Right kidney (tissue), 1 donor: ENCODE measurements around the gene CXCR6.

ENCODE experiments used
- DNase-seq: peaks from one replicate; pipeline ENCODE4 v3.0.0-alpha.2; 2016

CXCR6 gene

DNA sequence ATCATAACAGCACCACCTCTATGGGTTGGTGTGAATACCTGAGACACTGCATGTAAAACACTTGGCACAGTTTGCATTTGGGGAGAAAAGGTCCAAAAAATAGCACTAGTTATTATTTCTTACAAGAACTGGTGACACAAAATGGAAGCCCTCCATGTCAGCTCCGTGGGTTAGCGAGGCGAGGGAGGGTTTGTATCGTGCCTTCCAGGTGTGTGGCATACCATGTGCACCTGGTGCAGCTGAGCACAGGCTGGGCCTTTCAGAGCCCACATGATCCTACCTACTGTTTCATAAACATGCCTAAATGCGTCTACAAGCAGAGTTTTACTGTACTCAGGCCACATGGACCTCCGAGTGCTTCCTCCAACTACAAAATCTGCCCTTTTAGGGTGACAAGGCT is 5.6 kb downstream of the CXCR6 start:
- no peak for DNase-seq

DNA sequence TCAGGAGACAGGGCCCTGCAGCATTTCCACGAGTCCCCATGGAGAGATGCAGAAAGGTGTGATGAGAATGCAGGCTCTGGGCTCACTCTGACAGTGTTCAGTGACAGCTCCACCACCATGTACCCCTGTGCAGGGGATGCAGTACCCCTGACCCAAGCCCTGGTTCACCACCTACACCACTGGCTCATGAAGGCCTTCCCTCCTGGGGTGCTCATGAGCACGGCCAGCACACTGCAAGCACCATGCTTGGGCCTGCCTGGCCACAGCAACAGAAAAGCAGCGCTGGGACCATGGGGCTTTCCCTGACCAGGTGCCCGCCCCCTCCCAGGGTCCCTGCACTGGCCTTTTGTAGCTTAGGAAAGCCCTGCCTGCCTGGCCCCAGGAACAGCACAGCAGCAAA is 6.2 kb downstream of the CXCR6 start:
- no peak for DNase-seq

- no peak for DNase-seq
These were observed 6.9 kb downstream of the CXCR6 start for GRCh38 chr3:45950131-45950530.

DNA sequence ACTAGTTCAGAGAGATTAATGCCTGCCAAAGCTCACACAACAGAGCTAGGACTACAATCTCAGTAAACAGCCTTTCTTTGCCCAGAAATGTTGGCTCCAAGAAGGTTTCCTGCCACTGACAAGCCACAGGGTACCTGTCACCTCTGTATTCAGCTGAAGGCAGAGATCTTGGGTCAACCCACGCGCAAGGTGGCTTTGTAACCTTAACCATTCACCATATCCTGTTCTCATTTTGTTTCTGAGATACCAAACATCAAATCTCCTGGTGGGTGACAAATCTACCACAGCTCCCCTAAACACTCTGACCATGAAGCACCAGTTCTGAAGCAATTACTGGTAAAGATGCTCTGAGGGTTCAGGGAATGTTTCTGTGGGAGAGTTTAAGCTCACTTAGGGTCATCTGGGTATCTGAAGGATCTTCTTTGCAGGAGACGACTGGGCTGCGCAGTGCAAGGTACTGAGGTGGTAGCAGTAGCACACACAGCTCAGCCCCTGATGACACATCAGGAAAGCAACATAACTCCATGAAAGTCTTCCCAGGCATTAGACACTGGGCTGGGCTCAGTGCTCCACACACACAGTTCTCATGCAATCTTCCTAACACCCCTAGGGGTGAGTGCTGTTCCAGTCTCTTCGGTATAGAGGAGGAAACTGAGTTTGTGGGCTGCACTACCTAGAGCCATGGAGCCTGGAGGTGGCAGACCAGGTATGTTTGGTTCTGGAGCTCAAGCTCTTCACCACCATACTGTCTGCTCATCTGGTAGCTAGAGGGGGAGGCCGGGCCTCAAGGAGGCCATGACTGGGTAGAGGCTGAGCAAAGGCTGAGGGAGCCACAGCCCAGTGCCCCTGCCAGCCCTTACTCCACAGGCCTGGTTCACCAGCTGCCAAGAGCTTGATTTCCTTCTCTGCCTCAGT is 7.7 kb downstream of the CXCR6 start:
- DNase-seq: no peak

DNA sequence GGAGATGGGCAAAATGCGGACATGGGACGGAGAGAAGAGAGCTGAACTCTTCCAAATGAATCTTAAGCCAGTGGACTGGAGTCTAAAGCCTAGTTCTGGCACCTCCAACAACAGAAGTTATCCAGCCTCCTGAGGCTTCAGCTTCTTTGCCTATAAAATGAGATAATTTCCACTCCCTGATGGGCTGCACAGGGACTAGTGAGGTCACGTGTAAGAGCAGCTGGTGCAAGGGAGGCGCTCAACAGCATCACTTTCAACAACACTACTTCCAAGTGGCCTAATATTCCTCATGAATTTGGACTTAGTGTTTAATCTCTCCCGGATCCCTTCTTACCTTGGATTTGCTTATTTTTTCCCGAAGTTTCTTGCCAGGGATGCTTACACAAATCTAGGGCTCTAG is 8.7 kb downstream of the CXCR6 start:
- no peak for DNase-seq

DNA sequence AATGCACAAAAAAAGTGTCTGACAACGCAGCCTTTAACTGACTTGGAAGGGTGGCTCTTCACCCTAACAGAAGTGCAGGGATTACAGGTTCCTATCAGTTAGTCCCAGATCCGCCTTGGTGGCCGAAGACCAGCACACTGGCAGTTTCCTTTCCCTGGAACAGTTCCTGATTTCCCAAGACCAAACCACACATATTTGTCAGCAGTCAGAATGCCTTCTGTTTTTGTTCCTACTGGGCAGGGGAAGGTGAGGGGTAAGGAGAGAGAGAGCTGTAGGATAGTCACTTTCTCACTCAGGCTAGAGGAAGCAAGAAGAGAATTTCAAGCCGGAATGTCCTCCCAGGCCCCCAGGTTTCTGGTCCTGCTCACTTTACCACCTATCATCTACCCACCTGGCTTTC is 9.2 kb downstream of the CXCR6 start:
- DNase-seq: no peak

- no peak for DNase-seq
These were observed 10.3 kb downstream of the CXCR6 start for GRCh38 chr3:45953536-45953935.

GRCh38 chr3:45954306-45954705 is 11.0 kb downstream of the CXCR6 start:
- no peak for DNase-seq

DNA sequence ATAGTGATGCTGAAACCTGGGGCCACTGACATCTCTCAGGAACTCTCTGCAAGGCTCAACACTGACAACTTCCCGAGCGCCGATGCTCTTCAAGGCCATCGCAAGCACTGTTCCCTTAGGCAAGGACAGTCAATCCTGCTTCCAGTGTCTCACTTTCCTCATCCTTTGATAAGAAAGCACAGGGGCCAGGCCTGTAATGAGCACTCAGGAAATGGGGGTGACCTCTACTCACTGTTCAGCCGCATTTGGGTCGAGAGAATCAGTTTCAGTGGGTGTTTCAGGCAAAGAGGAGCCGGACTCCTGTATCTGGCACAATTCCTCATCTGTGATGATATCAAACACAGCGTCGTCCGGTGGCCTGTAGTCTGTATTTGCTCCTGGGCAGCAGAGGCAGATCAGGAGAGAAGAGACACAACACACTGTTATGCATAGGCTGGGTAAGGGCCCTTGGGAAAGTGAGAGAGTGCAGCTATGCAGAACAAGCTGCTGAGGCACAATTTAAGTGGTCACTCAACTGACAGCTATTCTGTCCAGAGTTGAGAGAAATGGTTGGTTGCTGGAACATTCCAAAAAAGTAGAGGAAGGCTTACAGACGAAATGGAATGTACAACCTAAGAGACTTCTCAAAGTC is 11.9 kb downstream of the CXCR6 start:
- no peak for DNase-seq

DNA sequence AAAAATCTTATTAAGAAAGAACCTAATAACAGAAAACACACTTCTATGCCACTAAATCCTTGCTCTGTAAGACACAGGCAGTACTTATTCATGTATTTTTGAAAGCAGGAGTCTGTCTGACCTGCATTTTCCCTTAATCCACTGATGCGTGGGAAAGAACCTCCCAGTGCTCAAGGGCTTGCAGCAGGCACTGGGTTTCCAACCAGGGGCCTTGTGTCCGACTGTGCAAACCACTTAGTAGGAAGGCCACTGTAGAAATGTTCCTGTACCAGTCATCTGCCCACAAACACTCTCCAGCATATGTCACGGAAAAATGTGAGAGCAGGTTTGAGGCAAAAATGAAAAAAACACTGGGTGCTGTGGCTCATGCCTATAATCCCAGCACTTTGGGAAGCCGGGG is 12.4 kb downstream of the CXCR6 start:
- DNase-seq: no peak

DNA sequence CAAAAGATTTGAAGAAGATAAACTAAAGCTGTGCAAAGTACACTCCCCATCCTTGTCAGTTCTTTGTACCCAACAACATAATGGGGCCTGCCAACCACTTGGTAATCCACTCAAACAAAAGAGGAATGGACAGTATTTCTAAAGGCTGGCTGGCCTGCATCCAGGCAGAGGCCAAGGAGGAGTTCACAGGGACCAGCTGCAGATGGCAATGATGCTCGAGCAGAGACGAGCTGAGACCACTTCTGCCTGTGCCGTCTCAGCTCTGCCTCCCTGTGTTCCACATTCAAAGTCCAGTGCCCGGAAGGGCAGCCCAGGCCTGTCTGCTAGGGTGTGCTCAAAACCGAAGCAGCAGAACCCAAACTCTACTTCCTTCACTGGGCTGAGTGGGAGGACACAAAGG is 14.3 kb downstream of the CXCR6 start:
- DNase-seq: no peak

DNA sequence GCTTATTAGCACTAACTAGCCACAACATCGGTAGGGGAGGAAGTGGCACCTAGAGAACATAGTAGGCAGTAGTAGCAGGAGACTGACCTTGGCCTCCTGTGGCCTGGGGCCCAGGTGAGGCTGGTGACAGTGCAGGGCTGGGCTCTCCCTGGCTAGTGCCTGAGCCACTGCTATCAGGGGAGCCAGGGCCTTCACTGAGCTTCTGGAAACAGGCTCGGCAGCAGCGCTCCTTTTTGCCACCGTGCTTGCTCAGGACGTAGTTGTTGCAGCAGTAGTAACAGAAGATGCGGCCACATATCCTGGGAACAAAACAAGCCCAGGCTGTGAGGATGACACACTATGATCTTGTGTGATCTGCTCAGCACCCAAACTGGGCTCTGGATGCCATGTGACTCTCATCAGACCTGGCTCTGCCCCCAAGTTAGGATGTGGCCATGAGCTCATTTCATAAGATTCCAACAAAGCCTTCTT is 15.1 kb downstream of the CXCR6 start:
- no peak for DNase-seq

DNA sequence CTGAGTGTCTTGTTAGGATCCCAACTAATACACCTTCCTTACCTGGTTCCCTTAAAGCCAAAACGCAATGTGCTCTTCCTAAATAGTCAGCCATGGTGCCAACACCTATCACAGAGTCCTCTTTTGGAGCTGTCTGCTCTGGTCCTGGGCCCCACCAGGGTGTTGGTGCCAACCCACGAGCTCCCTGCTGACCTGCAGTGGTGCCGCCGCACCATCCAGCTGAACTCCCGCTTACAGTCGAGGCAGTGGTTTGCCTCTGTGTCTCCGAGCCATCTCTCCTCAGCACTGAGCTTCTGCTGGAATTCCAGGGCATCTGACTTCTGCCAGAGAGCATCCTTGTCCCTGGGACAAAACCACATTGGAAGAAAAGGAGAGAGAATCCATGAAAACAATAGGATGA is 15.9 kb downstream of the CXCR6 start:
- no peak for DNase-seq

- DNase-seq: no peak
These were observed 17.0 kb downstream of the CXCR6 start for GRCh38 chr3:45960289-45960688.

DNA sequence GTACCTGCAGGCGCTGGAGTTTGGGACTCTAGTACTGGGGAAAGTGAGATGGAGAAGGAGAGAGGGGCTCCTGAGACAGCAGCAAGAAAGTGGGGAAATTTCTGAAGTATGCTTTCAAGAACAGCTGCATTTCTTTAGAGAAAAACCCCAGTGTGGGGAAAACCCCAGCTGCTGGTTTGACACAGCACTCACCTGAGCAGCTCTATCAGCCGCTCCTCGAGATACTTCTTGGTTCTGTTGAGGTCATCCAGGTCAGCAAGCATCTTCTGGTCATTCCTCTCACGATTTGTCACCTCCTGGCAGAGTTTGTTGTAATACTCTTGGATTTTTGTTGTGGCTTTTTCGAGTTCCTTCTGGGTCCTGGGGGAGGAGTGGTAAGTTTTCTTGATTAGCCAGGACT is 18.8 kb downstream of the CXCR6 start:
- DNase-seq: no peak

- no peak for DNase-seq
These were observed 20.9 kb downstream of the CXCR6 start for GRCh38 chr3:45964139-45964538.

- no peak for DNase-seq
These were observed 22.0 kb downstream of the CXCR6 start for GRCh38 chr3:45965253-45965652.

DNA sequence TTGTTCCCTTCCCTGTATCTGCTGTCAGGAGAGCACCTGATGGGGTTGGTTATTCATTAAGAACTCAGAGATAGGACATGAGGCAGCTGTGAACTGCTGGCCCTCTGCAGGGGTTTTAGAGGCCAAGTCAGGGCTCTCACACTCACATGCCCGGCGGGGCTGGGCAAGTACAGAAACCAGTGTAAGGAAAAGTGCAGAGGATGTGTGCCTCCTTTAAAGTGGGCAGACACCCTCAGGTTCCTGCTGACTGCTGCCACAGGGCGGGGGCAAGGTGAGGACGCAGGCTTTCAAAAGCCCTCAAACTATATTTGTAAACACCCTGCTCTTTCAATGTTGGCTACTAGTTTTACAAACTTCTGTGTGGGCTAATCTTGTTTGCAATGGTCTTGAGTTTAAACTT is 22.4 kb downstream of the CXCR6 start:
- DNase-seq: no peak

GRCh38 chr3:45966371-45966791 is 23.1 kb downstream of the CXCR6 start:
- no peak for DNase-seq

- DNase-seq: no peak
These were observed 23.8 kb downstream of the CXCR6 start for GRCh38 chr3:45966950-45967640.

DNA sequence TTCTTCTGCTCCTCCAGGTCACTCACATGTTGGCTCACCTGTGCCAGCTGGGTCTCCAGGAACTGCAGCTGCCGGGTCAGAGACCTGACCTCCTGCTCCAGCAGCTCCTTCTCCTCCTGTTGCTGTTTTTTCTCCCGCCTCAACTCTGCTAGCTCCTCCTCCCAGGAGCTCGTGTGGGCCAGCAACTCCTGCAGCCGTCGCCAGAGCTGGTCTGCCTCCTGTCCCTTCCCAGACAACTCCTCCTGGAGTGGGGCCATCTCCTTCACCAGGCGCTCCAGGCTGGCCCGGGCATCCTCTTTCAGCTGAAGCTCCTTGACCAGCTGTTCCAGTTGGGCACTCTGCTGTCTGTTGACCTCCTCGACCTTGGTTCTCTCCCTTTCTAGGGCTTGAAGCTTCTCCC is 24.5 kb downstream of the CXCR6 start:
- DNase-seq: no peak

DNA sequence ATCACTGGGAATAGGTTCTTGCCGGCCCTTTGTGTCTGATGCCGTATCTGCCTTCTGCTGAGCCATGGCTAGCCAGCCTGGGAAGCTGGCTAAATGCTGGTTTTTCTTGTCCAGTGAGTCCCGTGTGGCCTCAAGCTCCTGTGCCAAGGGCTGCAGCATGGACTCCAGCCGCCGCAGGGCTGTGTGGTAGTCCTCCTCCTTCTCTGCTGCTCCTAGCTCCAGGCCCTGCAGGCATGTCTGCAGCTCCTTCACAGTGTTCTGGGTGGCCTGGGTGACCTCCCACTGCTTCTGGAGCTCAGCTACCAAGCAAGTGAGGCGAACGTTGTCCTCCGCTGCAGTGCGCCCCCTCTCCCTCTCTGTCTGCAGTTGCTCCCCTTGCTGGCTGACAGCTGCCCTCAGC is 24.9 kb downstream of the CXCR6 start:
- DNase-seq: no peak

DNA sequence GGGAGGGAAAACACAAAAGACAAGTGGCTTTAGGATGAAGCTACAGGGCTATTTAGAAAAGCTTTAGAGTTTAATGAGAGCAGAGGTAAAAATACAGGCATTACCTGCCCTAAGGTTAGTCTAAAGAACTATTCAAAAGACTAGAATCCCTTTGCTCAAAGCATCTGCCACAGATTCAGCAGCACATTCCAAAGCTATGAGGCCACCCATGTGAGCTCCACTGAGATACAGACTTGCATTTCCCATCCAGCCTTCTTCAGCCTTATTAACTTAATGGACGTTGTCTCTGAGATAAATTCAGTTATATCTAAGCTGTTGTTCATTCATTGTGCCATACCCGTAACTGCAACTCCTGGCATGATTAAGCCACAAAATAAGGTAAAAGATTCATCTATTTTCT is 25.4 kb downstream of the CXCR6 start:
- DNase-seq: no peak
